Body of pancreas (tissue), 4 donors: ENCODE data around the gene RHBDF2.

Source experiments
- POLR2A ChIP-seq, 3 donors: fragments of 450-650 bp; IDR thresholded peaks; one replicate each; pipeline ENCODE4 v1.6.1; 2016; ENCODE audit warnings: antibody characterized with exemption in 3 of 3, mild to moderate bottlenecking in 2 of 3
- TF ChIP-seq, protein P1 (sequence below), 7 experiments: fragments of 450-650 bp in 4 of 7; fragments of 200-600 bp in 3 of 7; sonication (generic) in 3 of 7; IDR thresholded peaks; one replicate each; pipeline ENCODE4 v1.5.1; 2016 to 2019; ENCODE audit warnings: antibody characterized with exemption in 7 of 7

DNA sequence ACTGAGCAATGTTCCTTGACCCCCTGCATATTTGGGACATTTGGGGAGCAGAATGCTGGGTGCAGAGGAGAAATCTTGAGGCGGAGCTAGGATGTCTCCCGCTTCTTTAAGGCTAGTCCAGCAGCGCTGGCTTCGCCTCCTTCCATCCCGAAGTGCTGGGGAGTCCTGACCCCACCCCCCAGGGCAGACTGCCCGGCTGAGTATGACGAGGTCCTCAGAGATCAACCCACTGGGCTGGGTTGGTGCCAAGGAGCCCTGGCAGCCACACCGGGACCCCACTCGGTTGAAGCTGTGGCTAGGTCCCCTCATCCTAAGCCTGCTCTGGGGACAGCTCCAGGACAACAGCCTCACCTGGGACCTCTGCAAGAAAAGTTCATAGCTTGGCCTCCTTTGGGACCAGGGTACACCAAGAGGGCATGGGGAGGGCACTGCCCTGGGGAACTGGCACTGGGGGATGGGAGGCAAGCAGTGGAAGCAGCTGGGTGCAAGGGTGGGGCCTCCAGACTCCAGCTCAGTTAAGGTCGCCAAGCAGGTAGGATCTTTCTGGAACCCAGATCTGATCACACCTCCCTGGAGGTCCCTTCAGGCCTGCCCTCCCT, 11.0 kb downstream of the RHBDF2 start:
- TF ChIP-seq, protein P1, sequence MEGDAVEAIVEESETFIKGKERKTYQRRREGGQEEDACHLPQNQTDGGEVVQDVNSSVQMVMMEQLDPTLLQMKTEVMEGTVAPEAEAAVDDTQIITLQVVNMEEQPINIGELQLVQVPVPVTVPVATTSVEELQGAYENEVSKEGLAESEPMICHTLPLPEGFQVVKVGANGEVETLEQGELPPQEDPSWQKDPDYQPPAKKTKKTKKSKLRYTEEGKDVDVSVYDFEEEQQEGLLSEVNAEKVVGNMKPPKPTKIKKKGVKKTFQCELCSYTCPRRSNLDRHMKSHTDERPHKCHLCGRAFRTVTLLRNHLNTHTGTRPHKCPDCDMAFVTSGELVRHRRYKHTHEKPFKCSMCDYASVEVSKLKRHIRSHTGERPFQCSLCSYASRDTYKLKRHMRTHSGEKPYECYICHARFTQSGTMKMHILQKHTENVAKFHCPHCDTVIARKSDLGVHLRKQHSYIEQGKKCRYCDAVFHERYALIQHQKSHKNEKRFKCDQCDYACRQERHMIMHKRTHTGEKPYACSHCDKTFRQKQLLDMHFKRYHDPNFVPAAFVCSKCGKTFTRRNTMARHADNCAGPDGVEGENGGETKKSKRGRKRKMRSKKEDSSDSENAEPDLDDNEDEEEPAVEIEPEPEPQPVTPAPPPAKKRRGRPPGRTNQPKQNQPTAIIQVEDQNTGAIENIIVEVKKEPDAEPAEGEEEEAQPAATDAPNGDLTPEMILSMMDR (IDR thresholded peaks at IDR 0.05): no peak
- TF ChIP-seq POLR2A (IDR thresholded peaks at IDR 0.05): no peak
